DOHH2 (cell line): ENCODE measurements around the gene SPATA2.

ENCODE experiments used
- H3F3A ChIP-seq: fragments of 200-600 bp; sonication (generic), shearing (Covaris generic); 2 replicates; pipeline ENCODE4 v1.6.0; 2016; ENCODE audit warnings: antibody characterized with exemption, mild to moderate bottlenecking; ENCODE audit not compliant: control insufficient read depth, insufficient read depth
- H3K27ac ChIP-seq: fragments of 200-600 bp; sonication (generic); 2 replicates; pipeline ENCODE4 v1.5.1; 2014; ENCODE audit warnings: low read depth, mild to moderate bottlenecking, low read length, moderate library complexity
- H3K27me3 ChIP-seq: fragments of 200-600 bp; sonication (generic); 2 replicates; pipeline ENCODE4 v1.6.1; 2014; ENCODE audit warnings: mild to moderate bottlenecking, low read length, mixed read lengths; ENCODE audit not compliant: control insufficient read depth
- H3K36me3 ChIP-seq: fragments of 200-600 bp; sonication (generic); 2 replicates; pipeline ENCODE4 v1.6.1; 2014; ENCODE audit warnings: mild to moderate bottlenecking, low read length, moderate library complexity, mixed read lengths; ENCODE audit not compliant: control insufficient read depth
- H3K4me1 ChIP-seq: fragments of 200-600 bp; sonication (generic); 2 replicates; pipeline ENCODE4 v1.6.1; 2014; ENCODE audit warnings: mild to moderate bottlenecking, low read length, mixed read lengths; ENCODE audit not compliant: control insufficient read depth
- H3K4me2 ChIP-seq: fragments of 200-600 bp; sonication (generic); 2 replicates; pipeline ENCODE4 v1.6.0; 2014; ENCODE audit warnings: mild to moderate bottlenecking, low read length, moderate library complexity
- H3K4me3 ChIP-seq: fragments of 200-600 bp; sonication (generic); 2 replicates; pipeline ENCODE4 v1.5.1; 2014; ENCODE audit warnings: mild to moderate bottlenecking, low read length, mixed read lengths
- H3K79me2 ChIP-seq: fragments of 200-600 bp; sonication (generic); 2 replicates; pipeline ENCODE4 v1.6.1; 2014; ENCODE audit warnings: mild to moderate bottlenecking, low read length, mixed read lengths; ENCODE audit not compliant: control insufficient read depth
- H3K9me2 ChIP-seq: fragments of 200-600 bp; sonication (generic); replicated peaks from 2 replicates; pipeline ENCODE4 v1.6.1; 2014; ENCODE audit warnings: mild to moderate bottlenecking, low read length, mixed read lengths; ENCODE audit not compliant: control insufficient read depth
- H3K9me3 ChIP-seq: fragments of 200-600 bp; sonication (generic); 2 replicates; pipeline ENCODE4 v1.6.1; 2014; ENCODE audit warnings: antibody characterized with exemption, low read length, mixed read lengths; ENCODE audit not compliant: control insufficient read depth, insufficient read depth
- H4K20me1 ChIP-seq: fragments of 200-600 bp; sonication (generic); 2 replicates; pipeline ENCODE4 v1.6.0; 2014; ENCODE audit warnings: low read depth, mild to moderate bottlenecking, antibody characterized with exemption, low read length, moderate library complexity; ENCODE audit not compliant: control insufficient read depth, insufficient read depth
- EZH2phosphoT487 ChIP-seq: fragments of 200-600 bp; sonication (generic); IDR thresholded peaks from 2 replicates; pipeline ENCODE4 v1.6.1; 2017; ENCODE audit warnings: borderline replicate concordance, mild to moderate bottlenecking, antibody characterized with exemption, low read length, moderate library complexity, mixed read lengths
- TF ChIP-seq, protein P1 (sequence below): fragments of 200-600 bp; sonication (generic); IDR thresholded peaks from one replicate; pipeline ENCODE4 v1.5.1; 2014; ENCODE audit warnings: antibody characterized with exemption, mild to moderate bottlenecking, low read depth, low read length; ENCODE audit not compliant: poor library complexity, severe bottlenecking

SPATA2 gene

DNA sequence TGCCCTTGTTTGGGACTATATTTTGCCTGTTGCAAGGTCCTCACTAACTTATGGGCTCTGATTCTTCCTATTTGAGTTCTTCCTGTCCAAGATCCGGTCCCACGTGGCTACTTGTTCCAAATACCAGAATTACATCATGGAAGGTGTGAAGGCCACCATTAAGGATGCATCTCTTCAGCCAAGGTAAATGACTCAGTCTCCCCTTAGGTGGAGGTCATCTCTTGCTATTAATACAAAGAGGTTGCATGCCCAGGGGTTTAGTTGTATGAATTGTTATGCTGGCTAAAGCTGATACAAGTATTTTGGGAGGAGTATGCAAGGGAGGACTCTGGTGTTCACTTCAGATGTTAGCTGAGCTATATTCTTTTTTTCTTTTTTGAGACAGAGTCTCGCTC is 30.0 kb upstream of the SPATA2 start:
- Histone ChIP-seq H3K27me3 (no peaks in the 10 kb centered on the region), H3K4me3 (no peak overlapping the region), H3K27ac (no peak overlapping the region), H3K79me2 (peaks cover 38% of the 10 kb centered on the region), H3K4me2 (no peak overlapping the region), H3F3A (no peaks in the 10 kb centered on the region), H3K9me3 (no peaks in the 10 kb centered on the region), H3K9me2 (no peaks in the 10 kb centered on the region), H4K20me1 (no peaks in the 10 kb centered on the region), H3K36me3 (peaks cover 75% of the 10 kb centered on the region), H3K4me1 (no peaks in the 10 kb centered on the region)
- TF ChIP-seq, protein P1, sequence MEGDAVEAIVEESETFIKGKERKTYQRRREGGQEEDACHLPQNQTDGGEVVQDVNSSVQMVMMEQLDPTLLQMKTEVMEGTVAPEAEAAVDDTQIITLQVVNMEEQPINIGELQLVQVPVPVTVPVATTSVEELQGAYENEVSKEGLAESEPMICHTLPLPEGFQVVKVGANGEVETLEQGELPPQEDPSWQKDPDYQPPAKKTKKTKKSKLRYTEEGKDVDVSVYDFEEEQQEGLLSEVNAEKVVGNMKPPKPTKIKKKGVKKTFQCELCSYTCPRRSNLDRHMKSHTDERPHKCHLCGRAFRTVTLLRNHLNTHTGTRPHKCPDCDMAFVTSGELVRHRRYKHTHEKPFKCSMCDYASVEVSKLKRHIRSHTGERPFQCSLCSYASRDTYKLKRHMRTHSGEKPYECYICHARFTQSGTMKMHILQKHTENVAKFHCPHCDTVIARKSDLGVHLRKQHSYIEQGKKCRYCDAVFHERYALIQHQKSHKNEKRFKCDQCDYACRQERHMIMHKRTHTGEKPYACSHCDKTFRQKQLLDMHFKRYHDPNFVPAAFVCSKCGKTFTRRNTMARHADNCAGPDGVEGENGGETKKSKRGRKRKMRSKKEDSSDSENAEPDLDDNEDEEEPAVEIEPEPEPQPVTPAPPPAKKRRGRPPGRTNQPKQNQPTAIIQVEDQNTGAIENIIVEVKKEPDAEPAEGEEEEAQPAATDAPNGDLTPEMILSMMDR, result no peak
- no peak for TF ChIP-seq EZH2phosphoT487

DNA sequence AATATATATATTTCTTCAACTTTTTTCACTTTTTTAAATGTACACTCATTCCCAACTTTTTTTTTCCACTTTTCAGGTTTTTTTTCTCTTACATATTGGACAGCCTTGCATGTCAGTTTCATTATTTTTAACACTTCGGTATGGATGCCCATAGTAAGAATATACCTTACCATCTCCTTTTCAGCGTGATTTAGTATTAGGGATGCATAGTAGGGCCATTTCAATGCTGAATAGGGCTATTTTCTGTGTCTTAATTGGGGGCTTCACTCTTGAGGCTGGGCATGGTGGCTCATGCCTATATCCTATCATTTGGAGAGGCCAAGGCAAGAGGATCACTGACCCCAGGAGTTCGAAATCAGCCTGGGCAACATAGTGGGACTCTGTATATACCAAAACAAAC is 27.6 kb upstream of the SPATA2 start:
- H3K27ac ChIP-seq, result no peak overlapping the region
- TF ChIP-seq EZH2phosphoT487, result no peak
- TF ChIP-seq, protein P1, result no peak

DNA sequence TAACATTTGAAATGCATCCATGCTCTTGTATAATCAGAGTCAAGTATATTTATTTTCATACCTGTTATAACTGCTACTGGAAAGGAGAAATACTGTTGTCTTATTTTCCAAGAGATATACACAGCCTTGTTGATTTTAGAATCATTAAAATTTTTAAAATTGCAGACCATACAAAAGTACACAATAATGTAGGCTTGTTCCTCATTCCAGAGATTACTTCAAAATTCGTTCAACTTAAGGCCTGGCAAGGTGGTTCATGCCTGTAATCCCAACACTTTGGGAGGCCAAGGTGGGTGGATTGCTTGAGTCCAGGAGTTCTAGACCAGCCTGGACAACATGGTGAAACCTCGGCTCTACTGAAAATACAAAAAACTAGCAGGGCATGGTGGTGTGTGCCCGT is 27.0 kb upstream of the SPATA2 start:
- Histone ChIP-seq H3K4me3 (no peak overlapping the region), H3K4me1 (peaks cover 20% of the 10 kb centered on the region), H3K9me2 (no peaks in the 10 kb centered on the region), H3K36me3 (peaks cover 70% of the 10 kb centered on the region), H3K27ac (no peak overlapping the region), H3K27me3 (no peaks in the 10 kb centered on the region), H3K9me3 (no peaks in the 10 kb centered on the region), H3K4me2 (no peak overlapping the region), H4K20me1 (peaks cover 4% of the 10 kb centered on the region; the same call in 1 of the 2 replicates), H3F3A (no peaks in the 10 kb centered on the region), H3K79me2 (peaks cover 66% of the 10 kb centered on the region)
- TF ChIP-seq, protein P1, result no peak
- no peak for TF ChIP-seq EZH2phosphoT487

More for the DNA sequence above, 27.6 kb upstream of the SPATA2 start:
- H3K4me3 ChIP-seq, result no peak overlapping the region
- H4K20me1 ChIP-seq, result 0 out of 2 replicates have a peak, but pooled peaks cover 3% of the 10 kb centered on the region
- peaks cover 13% of the 10 kb centered on the region for H3K4me1 ChIP-seq
- H3K9me2 ChIP-seq, result no peaks in the 10 kb centered on the region
- no peaks in the 10 kb centered on the region for H3K9me3 ChIP-seq
- peaks cover 72% of the 10 kb centered on the region for H3K36me3 ChIP-seq
- H3K4me2 ChIP-seq, result no peak overlapping the region
- H3K27me3 ChIP-seq, result no peaks in the 10 kb centered on the region
- H3K79me2 ChIP-seq, result peaks cover 62% of the 10 kb centered on the region
- no peaks in the 10 kb centered on the region for H3F3A ChIP-seq
